Upper lobe of left lung (tissue), 6 donors: ENCODE results near the gene CARD9. TPM values are rescaled to one million over a fixed set of nuclear protein-coding genes. Genes with fewer than 3 reads are reported as not detected.

Source experiments
- ATAC-seq, 2 donors: fragments of 200-7000 bp; cut with Tn5 transposase; one replicate each; pipeline ENCODE4 v1.9.1; 2022; ENCODE audit warnings: mild to moderate bottlenecking in 2 of 2, moderate library complexity in 2 of 2; ENCODE audit not compliant: low FRiP score in 2 of 2
- DNase-seq, 2 donors: peaks; one replicate each; pipeline ENCODE4 v3.0.0-alpha.2; 2019 to 2020
- H3K27ac ChIP-seq, 4 donors: fragments of 200-600 bp; sonication (generic); one replicate each; pipeline ENCODE4 v1.5.1; 2016 to 2019
- H3K27me3 ChIP-seq, 4 donors: fragments of 200-600 bp; sonication (generic); one replicate each; pipeline ENCODE4 v1.5.1; 2017 to 2019
- H3K36me3 ChIP-seq, 4 donors: fragments of 200-600 bp; sonication (generic); one replicate each; pipeline ENCODE4 v1.5.1; 2016 to 2019
- H3K4me1 ChIP-seq, 4 donors: fragments of 200-600 bp; sonication (generic); one replicate each; pipeline ENCODE4 v1.5.1; 2018 to 2019
- H3K4me3 ChIP-seq, 4 donors: fragments of 200-600 bp; sonication (generic); one replicate each; pipeline ENCODE4 v1.5.1; 2017 to 2019; ENCODE audit warnings: mild to moderate bottlenecking in 2 of 4, moderate library complexity in 1 of 4
- H3K9me3 ChIP-seq, 4 donors: fragments of 200-600 bp; sonication (generic); one replicate each; pipeline ENCODE4 v1.5.1; 2018 to 2019
- CTCF ChIP-seq, 6 experiments: fragments of 450-650 bp in 4 of 6; fragments of 200-600 bp in 2 of 6; sonication (generic) in 2 of 6; IDR thresholded peaks; one replicate each; pipeline ENCODE4 v1.5.1; 2016 to 2019; ENCODE audit warnings: antibody characterized with exemption in 6 of 6
- EP300 ChIP-seq, 4 donors: sonication (generic); formaldehyde crosslinking; IDR thresholded peaks; one replicate each; pipeline ENCODE4 v1.5.1; 2017; ENCODE audit warnings: antibody characterized with exemption in 4 of 4, control low read depth in 2 of 4
- POLR2A ChIP-seq, 4 donors: fragments of 450-650 bp; IDR thresholded peaks; one replicate each; pipeline ENCODE4 v1.5.1; 2016 to 2017; ENCODE audit warnings: antibody characterized with exemption in 4 of 4, mild to moderate bottlenecking in 2 of 4
- POLR2AphosphoS5 ChIP-seq, 2 donors: sonication (generic); formaldehyde crosslinking; IDR thresholded peaks; one replicate each; pipeline ENCODE4 v1.5.1; 2017; ENCODE audit warnings: antibody characterized with exemption in 2 of 2
- WGBS, 2 donors: methylation state at CpG; one replicate each; pipeline ENCODE4 v1.1.5; 2017 to 2018; 5-methylcytosine and 5-hydroxymethylcytosine counted together
- total RNA-seq, 6 donors: library from RNA; depleted of rRNA in 4 of 6; stranded (reverse); fragments of >200 nt in 4 of 6; gene quantifications; one replicate each; pipeline versions ENCODE4 v1.1.0 to v1.2.1, GENCODE V29; 2016 to 2021
- donor health status: DM: no; HTN: no; CAD: no; lungs with moderate emphysema.
- donor health status: DM: no; HTN: yes; CAD: no; lungs with severe emphysema.

The CARD9 gene
- total RNA-seq, 6 donors from 2014 or later, result 3.5 to 30.4 (median 16.8) TPM

DNA sequence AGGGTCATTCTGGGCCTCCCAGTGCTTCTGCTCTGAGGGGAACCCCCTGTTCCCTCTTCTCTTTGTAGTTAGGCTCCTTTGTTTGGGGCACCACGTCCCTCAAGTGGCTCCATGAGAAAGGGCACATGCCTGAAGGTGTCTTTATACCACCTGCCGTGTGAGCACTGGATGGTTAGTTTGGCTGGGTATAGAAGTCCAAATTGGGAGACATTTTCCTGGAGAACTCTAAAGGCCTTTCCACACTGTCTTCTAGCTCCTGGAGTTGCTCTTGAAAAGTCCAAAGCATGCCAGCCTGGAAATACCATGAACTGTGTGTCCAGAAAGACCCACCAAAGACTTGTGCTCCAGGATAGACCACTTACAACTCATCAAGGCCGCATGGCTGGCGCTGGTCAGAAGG lies 58.5 kb downstream of the CARD9 start:
- ATAC-seq (no peak), DNase-seq (no peak)
- 86 to 89% methylated on average over 4 of the region's 4 CpGs for WGBS, 2 donors
- peaks cover 0 to 4% (median 0%) of the 10 kb centered on the region in 4 donors for H3K4me1 ChIP-seq
- no peak overlapping the region for H3K27ac ChIP-seq
- no peak overlapping the region for H3K4me3 ChIP-seq
- H3K9me3 ChIP-seq, result peaks cover 0 to 13% (median 9%) of the 10 kb centered on the region in 4 donors
- H3K36me3 ChIP-seq, result no peaks in the 10 kb centered on the region
- TF ChIP-seq POLR2AphosphoS5 (IDR thresholded peaks at IDR 0.05), result no peak
- H3K27me3 ChIP-seq, result no peaks in the 10 kb centered on the region

- no peak for ATAC-seq
- Histone ChIP-seq H3K4me1 (peaks cover 0 to 4% (median 0%) of the 10 kb centered on the region in 4 donors), H3K27me3 (peaks cover 0 to under 1% (median 0%) of the 10 kb centered on the region in 4 donors), H3K27ac (no peak overlapping the region), H3K4me3 (no peak overlapping the region), H3K36me3 (no peaks in the 10 kb centered on the region), H3K9me3 (peaks cover 0 to 13% (median 9%) of the 10 kb centered on the region in 4 donors)
- no peak for DNase-seq
- TF ChIP-seq EP300 (IDR thresholded peaks at IDR 0.05), result no peak
- TF ChIP-seq POLR2A (IDR thresholded peaks at IDR 0.05), result no peak
- TF ChIP-seq POLR2AphosphoS5 (IDR thresholded peaks at IDR 0.05), result no peak
- no peak for TF ChIP-seq CTCF (IDR thresholded peaks at IDR 0.05)
- 82 to 88% methylated on average over 3 of the region's 3 CpGs for WGBS, 2 donors
Observed at GRCh38 chr9:136314056-136314416, 59.4 kb downstream of the CARD9 start.

Other genes with a start within 250 kb of the CARD9 start
- gene LHX3, start 168.5 kb downstream of the CARD9 start, total RNA-seq, result under 1 TPM in 1 of 6 donors, not detected in 5; 0.20 TPM
- 10 to 100 TPM in 3 of 6 donors, 1 to 10 TPM in 3; 6.9 to 14.8 (median 10.1) TPM for gene QSOX2, start 127.9 kb downstream of the CARD9 start, total RNA-seq
- 10 to 100 TPM in 3 of 6 donors, 1 to 10 TPM in 2, under 1 TPM in 1; 0.17 to 22.3 (median 10.0) TPM for gene CCDC187, start 69.6 kb downstream of the CARD9 start, total RNA-seq
- 10 to 100 TPM; 10.0 to 78.6 (median 24.2) TPM for gene GPSM1, start 46.1 kb downstream of the CARD9 start, total RNA-seq
- gene DNLZ, start 9.9 kb downstream of the CARD9 start, total RNA-seq, result 10 to 100 TPM in 5 of 6 donors, 1 to 10 TPM in 1; 5.2 to 35.9 (median 19.4) TPM
- gene SNAPC4, start 26.5 kb upstream of the CARD9 start, total RNA-seq, result 10 to 100 TPM in 3 of 6 donors, 1 to 10 TPM in 3; 7.8 to 35.6 (median 13.2) TPM
- gene ENTR1, start 36.9 kb upstream of the CARD9 start, total RNA-seq, result 100 to 1,000 TPM in 1 of 6 donors, 10 to 100 TPM in 5; 29.6 to 128 (median 40.0) TPM
- gene PMPCA, start 37.0 kb upstream of the CARD9 start, total RNA-seq, result 10 to 100 TPM; 30.4 to 48.2 (median 41.0) TPM
- 10 to 100 TPM in 5 of 6 donors, 1 to 10 TPM in 1; 9.1 to 43.0 (median 14.1) TPM for gene INPP5E, start 66.2 kb upstream of the CARD9 start, total RNA-seq
- 10 to 100 TPM; 64.1 to 89.1 (median 72.1) TPM for gene SEC16A, start 109.4 kb upstream of the CARD9 start, total RNA-seq
- gene NOTCH1, start 172.4 kb upstream of the CARD9 start, total RNA-seq, result 100 to 1,000 TPM in 4 of 6 donors, 10 to 100 TPM in 2; 49.6 to 175 (median 110) TPM